ENCODE data around the gene PTPN5. TPM values are rescaled to one million over a fixed set of nuclear protein-coding genes. Genes with fewer than 3 reads are reported as not detected.

PTPN5 gene
- total and polyA plus RNA-seq, 8 donors: 0.19 to 2.9 (median 0.38) TPM; not detected in 3

DNA sequence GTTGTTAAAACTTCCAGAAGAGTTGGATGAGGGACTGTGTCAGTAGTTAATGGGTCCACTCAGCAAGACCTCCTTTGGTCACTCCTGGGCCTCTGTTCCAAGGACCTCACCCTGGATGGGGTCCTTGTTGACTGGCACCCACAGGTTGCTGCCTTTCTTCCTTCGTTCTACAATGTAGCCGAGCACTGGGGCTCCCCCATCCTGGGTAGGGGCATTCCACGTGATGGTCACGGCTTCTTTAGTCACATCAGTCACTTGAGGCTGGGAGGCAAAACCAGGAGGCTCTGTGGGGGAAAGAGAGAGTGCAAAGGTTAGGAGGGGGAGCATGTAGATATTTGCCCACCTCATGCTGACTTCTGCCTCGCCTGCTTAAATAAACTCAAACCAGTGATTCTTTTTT, 81.1 kb downstream of the PTPN5 start:
- intact Hi-C loops (cut with DNase I; ENCODE audit: low total_unique reads): loop anchor here (10.0 kb wide), 1 partner anchor 66 kb away; no protein-coding TSS in a partner anchor
- Histone ChIP-seq H3K9me3 (no peaks in the 10 kb centered on the region), H3K4me3 (no peak overlapping the region), H3K36me3 (no peaks in the 10 kb centered on the region), H3K27ac (no peak overlapping the region), H3K4me1 (peaks cover 9 to 15% (median 14%) of the 10 kb centered on the region in 4 donors), H3K27me3 (peaks cover 0 to 11% (median 0%) of the 10 kb centered on the region in 3 donors)
- no peak for DNase-seq
- TF ChIP-seq POLR2A (IDR thresholded peaks at IDR 0.05): no peak
- no peak for TF ChIP-seq EP300 (IDR thresholded peaks at IDR 0.05)
- TF ChIP-seq, protein P1, sequence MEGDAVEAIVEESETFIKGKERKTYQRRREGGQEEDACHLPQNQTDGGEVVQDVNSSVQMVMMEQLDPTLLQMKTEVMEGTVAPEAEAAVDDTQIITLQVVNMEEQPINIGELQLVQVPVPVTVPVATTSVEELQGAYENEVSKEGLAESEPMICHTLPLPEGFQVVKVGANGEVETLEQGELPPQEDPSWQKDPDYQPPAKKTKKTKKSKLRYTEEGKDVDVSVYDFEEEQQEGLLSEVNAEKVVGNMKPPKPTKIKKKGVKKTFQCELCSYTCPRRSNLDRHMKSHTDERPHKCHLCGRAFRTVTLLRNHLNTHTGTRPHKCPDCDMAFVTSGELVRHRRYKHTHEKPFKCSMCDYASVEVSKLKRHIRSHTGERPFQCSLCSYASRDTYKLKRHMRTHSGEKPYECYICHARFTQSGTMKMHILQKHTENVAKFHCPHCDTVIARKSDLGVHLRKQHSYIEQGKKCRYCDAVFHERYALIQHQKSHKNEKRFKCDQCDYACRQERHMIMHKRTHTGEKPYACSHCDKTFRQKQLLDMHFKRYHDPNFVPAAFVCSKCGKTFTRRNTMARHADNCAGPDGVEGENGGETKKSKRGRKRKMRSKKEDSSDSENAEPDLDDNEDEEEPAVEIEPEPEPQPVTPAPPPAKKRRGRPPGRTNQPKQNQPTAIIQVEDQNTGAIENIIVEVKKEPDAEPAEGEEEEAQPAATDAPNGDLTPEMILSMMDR (IDR thresholded peaks at IDR 0.05): no peak
- no peak for TF ChIP-seq POLR2AphosphoS5 (IDR thresholded peaks at IDR 0.05)
- WGBS, 5 donors: 68 to 83% (median 78%) methylated on average over 5 of the region's 5 CpGs

DNA sequence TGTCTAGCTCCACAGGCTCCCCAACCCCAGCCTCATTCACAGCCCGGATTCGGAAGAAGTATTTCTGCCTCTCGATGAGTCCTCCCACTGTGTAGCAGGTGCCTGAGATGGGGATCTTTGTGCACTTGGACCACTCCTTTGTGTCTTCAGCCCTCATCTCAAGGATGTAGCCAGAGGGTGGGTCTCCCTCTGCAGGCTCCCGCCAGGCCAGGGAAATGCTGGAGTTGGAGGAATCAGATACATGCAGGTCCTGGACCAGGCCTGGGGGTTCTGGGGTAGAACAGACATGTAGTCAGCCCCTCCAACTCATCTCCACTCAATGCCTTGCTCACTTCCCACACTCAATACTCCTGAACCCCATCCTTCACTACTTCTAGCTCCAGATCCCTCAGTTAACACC, 82.2 kb downstream of the PTPN5 start:
- no peak for DNase-seq
- H3K4me3 ChIP-seq: no peak overlapping the region
- 89 to 97% (median 94%) methylated on average over 4 of the region's 4 CpGs for WGBS, 5 donors
- no peak for TF ChIP-seq EP300 (IDR thresholded peaks at IDR 0.05)
- TF ChIP-seq POLR2AphosphoS5 (IDR thresholded peaks at IDR 0.05): no peak
- TF ChIP-seq, protein P1 (IDR thresholded peaks at IDR 0.05): no peak
- no peak for TF ChIP-seq POLR2A (IDR thresholded peaks at IDR 0.05)
- intact Hi-C loops (cut with DNase I; ENCODE audit: low total_unique reads): no loop called here
- H3K4me1 ChIP-seq: peaks cover 14 to 26% (median 24%) of the 10 kb centered on the region in 4 donors
- H3K36me3 ChIP-seq: no peaks in the 10 kb centered on the region
- no peak overlapping the region for H3K27ac ChIP-seq
- no peaks in the 10 kb centered on the region for H3K9me3 ChIP-seq
- peaks cover 0 to 12% (median 0%) of the 10 kb centered on the region in 3 donors for H3K27me3 ChIP-seq

DNA sequence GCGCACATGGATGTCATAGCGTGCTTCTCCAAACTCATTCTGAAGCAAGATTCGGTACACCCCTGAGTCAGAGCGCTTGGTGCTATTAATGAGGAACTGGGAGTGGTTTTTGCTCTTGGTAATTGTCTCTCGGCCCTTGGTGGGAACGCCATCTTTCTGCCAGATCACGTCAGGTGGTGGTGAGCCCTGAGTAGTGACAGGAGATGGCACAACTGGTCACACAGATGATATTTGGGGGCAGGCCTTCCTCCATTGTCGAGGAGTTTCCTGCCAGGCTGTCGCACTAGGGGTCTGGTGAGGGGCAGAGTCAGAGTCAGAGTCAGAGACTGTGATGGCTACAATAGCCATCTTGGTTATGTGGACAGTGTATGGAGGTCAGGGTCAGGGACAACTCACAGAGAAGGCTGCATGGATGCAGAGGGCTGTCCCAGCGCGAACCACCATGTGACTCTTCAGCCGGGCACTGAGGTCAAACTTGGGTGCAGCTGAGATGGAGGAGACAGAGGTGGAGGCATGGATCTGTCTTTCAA, 83.7 kb downstream of the PTPN5 start:
- Histone ChIP-seq H3K4me1 (peaks cover 14 to 27% (median 24%) of the 10 kb centered on the region in 4 donors), H3K4me3 (no peak overlapping the region), H3K27me3 (peaks cover 0 to 12% (median 0%) of the 10 kb centered on the region in 3 donors), H3K36me3 (peaks cover 0 to 3% (median under 1%) of the 10 kb centered on the region in 4 donors), H3K27ac (no peak overlapping the region), H3K9me3 (no peaks in the 10 kb centered on the region)
- intact Hi-C loops (cut with DNase I; ENCODE audit: low total_unique reads): no loop called here
- TF ChIP-seq POLR2A (IDR thresholded peaks at IDR 0.05) (no peak), EP300 (IDR thresholded peaks at IDR 0.05) (no peak), POLR2AphosphoS5 (IDR thresholded peaks at IDR 0.05) (no peak)
- TF ChIP-seq, protein P1 (IDR thresholded peaks at IDR 0.05): no peak
- no peak for DNase-seq
- 88 to 95% (median 93%) methylated on average over 12 of the region's 12 CpGs for WGBS, 5 donors

DNA sequence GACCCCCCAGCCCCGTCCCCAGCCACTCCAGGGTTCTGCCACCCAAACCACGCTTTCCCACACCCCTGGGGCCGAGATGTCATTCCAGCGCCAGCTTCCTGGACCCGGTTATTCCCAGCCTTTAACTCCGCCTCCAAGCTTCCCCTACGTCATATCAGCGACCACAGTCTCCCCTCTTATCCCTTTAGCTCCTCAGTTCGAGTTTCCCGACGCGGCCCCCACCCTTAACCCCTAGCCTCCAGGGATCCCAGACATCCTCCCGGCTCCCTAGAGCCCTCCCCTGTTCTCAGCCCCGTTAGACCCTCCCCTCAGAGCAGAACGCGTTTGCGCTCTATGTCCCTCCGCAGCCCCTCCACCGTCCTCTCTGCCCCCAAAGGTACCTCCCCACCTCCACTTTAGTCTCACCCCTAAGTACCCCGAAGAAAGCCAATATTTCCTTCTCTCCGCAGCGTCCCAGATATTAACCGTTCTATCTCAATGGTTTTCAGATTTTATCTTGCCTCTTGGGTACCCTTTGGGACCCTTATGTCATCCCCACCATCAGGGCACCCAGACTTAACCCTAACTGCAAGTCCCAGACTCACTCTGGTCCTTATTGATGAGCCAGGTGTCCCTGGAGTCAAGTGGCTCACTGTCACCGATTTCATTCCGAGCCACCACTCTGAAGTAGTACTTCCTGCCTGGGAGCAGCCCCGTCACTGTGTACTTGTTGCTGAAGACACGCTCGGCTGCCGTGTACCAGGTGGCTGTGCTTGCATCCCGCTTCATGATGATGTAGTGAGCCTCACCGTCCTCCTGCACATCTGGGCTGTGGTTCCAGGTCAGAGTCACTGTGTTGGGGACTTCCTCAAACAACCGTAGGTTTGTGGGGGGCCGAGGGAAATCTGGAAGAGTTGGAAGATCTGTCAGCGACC, 85.0 kb downstream of the PTPN5 start:
- peak overlapping the region; percentile 59 to 87 (median 81) for H3K27ac ChIP-seq
- peaks cover 0 to 12% (median 0%) of the 10 kb centered on the region in 3 donors for H3K27me3 ChIP-seq
- peak; percentile 61 to 95 for DNase-seq
- H3K9me3 ChIP-seq: no peaks in the 10 kb centered on the region
- TF ChIP-seq, protein P1 (IDR thresholded peaks at IDR 0.05): no peak
- no peak for TF ChIP-seq EP300 (IDR thresholded peaks at IDR 0.05)
- TF ChIP-seq POLR2AphosphoS5 (IDR thresholded peaks at IDR 0.05): peak in 2 of 3 donors; percentile 25 to 62
- TF ChIP-seq POLR2A (IDR thresholded peaks at IDR 0.05): no peak
- WGBS, 5 donors: 8 to 11% (median 10%) methylated on average over 33 to 34 of the region's 34 CpGs
- peaks cover 14 to 27% (median 24%) of the 10 kb centered on the region in 4 donors for H3K4me1 ChIP-seq
- H3K4me3 ChIP-seq: peak overlapping the region; percentile 54 to 60 (median 58)
- intact Hi-C loops (cut with DNase I; ENCODE audit: low total_unique reads): no loop called here
- H3K36me3 ChIP-seq: peaks cover 0 to 16% (median 11%) of the 10 kb centered on the region in 4 donors
